ENCODE data around the gene PIK3CB.

The PIK3CB gene

GRCh38 chr3:138646513-138646912 lies 188.2 kb downstream of the PIK3CB start:
- H3K36me3 ChIP-seq = peaks cover 21 to 54% (median 30%) of the 10 kb centered on the region in 11 experiments
- H3K9me3 ChIP-seq (replicated peaks in 1 of 11) = peaks cover 60 to 76% (median 70%) of the 10 kb centered on the region in 11 experiments
- H3K27ac ChIP-seq = no peak overlapping the region
- no peak overlapping the region for H3K9ac ChIP-seq
- no peaks in the 10 kb centered on the region for H3K27me3 ChIP-seq
- TF ChIP-seq Cebpa-rat (IDR thresholded peaks at IDR 0.05) = no peak
- no peak overlapping the region for H3K4me3 ChIP-seq
- H3K4me1 ChIP-seq = no peaks in the 10 kb centered on the region
- no peaks in the 10 kb centered on the region for H4K20me1 ChIP-seq
- no peak overlapping the region for H3K4me2 ChIP-seq

- no peak for TF ChIP-seq Cebpa-rat (IDR thresholded peaks at IDR 0.05)
- Histone ChIP-seq H4K20me1 (no peaks in the 10 kb centered on the region), H3K9ac (no peak overlapping the region), H3K4me2 (no peak overlapping the region), H3K4me3 (no peak overlapping the region), H3K36me3 (peaks cover 19 to 50% (median 25%) of the 10 kb centered on the region in 11 experiments), H3K27ac (no peak overlapping the region), H3K27me3 (no peaks in the 10 kb centered on the region), H3K4me1 (no peaks in the 10 kb centered on the region), H3K9me3 (replicated peaks in 1 of 11) (peaks cover 60 to 76% (median 70%) of the 10 kb centered on the region in 11 experiments)
Measured at GRCh38 chr3:138646008-138646407, 188.7 kb downstream of the PIK3CB start.

GRCh38 chr3:138642927-138643253 lies 191.8 kb downstream of the PIK3CB start:
- no peak for TF ChIP-seq Cebpa-rat (IDR thresholded peaks at IDR 0.05)
- Histone ChIP-seq H3K9ac (no peak overlapping the region), H3K36me3 (peaks cover 0 to 26% (median 0%) of the 10 kb centered on the region in 11 experiments; a peak in 7 of 22 replicates), H3K27me3 (no peaks in the 10 kb centered on the region), H4K20me1 (no peaks in the 10 kb centered on the region), H3K4me3 (no peak overlapping the region), H3K4me2 (no peak overlapping the region), H3K4me1 (no peaks in the 10 kb centered on the region), H3K9me3 (replicated peaks in 1 of 11) (peaks cover 40 to 54% (median 50%) of the 10 kb centered on the region in 11 experiments), H3K27ac (no peak overlapping the region)

GRCh38 chr3:138642226-138642926 lies 192.4 kb downstream of the PIK3CB start:
- no peaks in the 10 kb centered on the region for H3K4me1 ChIP-seq
- no peak overlapping the region for H3K4me2 ChIP-seq
- no peak overlapping the region for H3K4me3 ChIP-seq
- no peaks in the 10 kb centered on the region for H4K20me1 ChIP-seq
- no peak for TF ChIP-seq Cebpa-rat (IDR thresholded peaks at IDR 0.05)
- H3K27me3 ChIP-seq = no peaks in the 10 kb centered on the region
- peaks cover 0 to 26% (median 0%) of the 10 kb centered on the region in 11 experiments; a peak in 7 of 22 replicates for H3K36me3 ChIP-seq
- no peak overlapping the region for H3K27ac ChIP-seq
- H3K9ac ChIP-seq = no peak overlapping the region
- H3K9me3 ChIP-seq (replicated peaks in 1 of 11) = peaks cover 37 to 51% (median 47%) of the 10 kb centered on the region in 11 experiments

- H3K4me3 ChIP-seq = no peak overlapping the region
- no peaks in the 10 kb centered on the region for H3K27me3 ChIP-seq
- no peak overlapping the region for H3K9ac ChIP-seq
- H4K20me1 ChIP-seq = no peaks in the 10 kb centered on the region
- no peaks in the 10 kb centered on the region for H3K4me1 ChIP-seq
- no peak overlapping the region for H3K27ac ChIP-seq
- peaks cover 23 to 32% (median 28%) of the 10 kb centered on the region in 11 experiments for H3K9me3 ChIP-seq (replicated peaks in 1 of 11)
- TF ChIP-seq Cebpa-rat (IDR thresholded peaks at IDR 0.05) = no peak
- no peak overlapping the region for H3K4me2 ChIP-seq
- peaks cover 0 to 33% (median 4%) of the 10 kb centered on the region in 11 experiments; a peak in 10 of 22 replicates for H3K36me3 ChIP-seq
Measured at GRCh38 chr3:138640537-138640936, 194.2 kb downstream of the PIK3CB start.

- H3K4me2 ChIP-seq = no peak overlapping the region
- H3K4me3 ChIP-seq = no peak overlapping the region
- H4K20me1 ChIP-seq = no peaks in the 10 kb centered on the region
- no peaks in the 10 kb centered on the region for H3K4me1 ChIP-seq
- H3K27ac ChIP-seq = no peak overlapping the region
- H3K9ac ChIP-seq = no peak overlapping the region
- peaks cover 11 to 14% (median 13%) of the 10 kb centered on the region in 11 experiments for H3K9me3 ChIP-seq (replicated peaks in 1 of 11)
- TF ChIP-seq Cebpa-rat (IDR thresholded peaks at IDR 0.05) = no peak
- H3K27me3 ChIP-seq = no peaks in the 10 kb centered on the region
- peaks cover 0 to 42% (median 18%) of the 10 kb centered on the region in 11 experiments; a peak in 18 of 22 replicates for H3K36me3 ChIP-seq
Measured at GRCh38 chr3:138638641-138639040, 196.1 kb downstream of the PIK3CB start.

GRCh38 chr3:138629526-138629925 lies 205.2 kb downstream of the PIK3CB start:
- peaks cover 9 to 99% (median 78%) of the 10 kb centered on the region in 11 experiments for H3K36me3 ChIP-seq

GRCh38 chr3:138625707-138626365 lies 208.9 kb downstream of the PIK3CB start:
- no peak overlapping the region for H3K4me3 ChIP-seq
- no peaks in the 10 kb centered on the region for H4K20me1 ChIP-seq
- H3K27ac ChIP-seq = no peak overlapping the region
- no peaks in the 10 kb centered on the region for H3K4me1 ChIP-seq
- no peaks in the 10 kb centered on the region for H3K9me3 ChIP-seq (replicated peaks in 1 of 11)
- H3K27me3 ChIP-seq = no peaks in the 10 kb centered on the region
- no peak overlapping the region for H3K9ac ChIP-seq
- no peak for TF ChIP-seq Cebpa-rat (IDR thresholded peaks at IDR 0.05)
- H3K4me2 ChIP-seq = no peak overlapping the region
- peaks cover 9 to 90% (median 61%) of the 10 kb centered on the region in 11 experiments; a peak in 21 of 22 replicates for H3K36me3 ChIP-seq

More at GRCh38 chr3:138629526-138629925, 205.2 kb downstream of the PIK3CB start:
- no peak overlapping the region for H3K9ac ChIP-seq
- H3K27me3 ChIP-seq = no peaks in the 10 kb centered on the region
- H3K4me1 ChIP-seq = no peaks in the 10 kb centered on the region
- no peaks in the 10 kb centered on the region for H4K20me1 ChIP-seq
- no peak overlapping the region for H3K27ac ChIP-seq
- no peak for TF ChIP-seq Cebpa-rat (IDR thresholded peaks at IDR 0.05)
- H3K4me2 ChIP-seq = no peak overlapping the region
- H3K4me3 ChIP-seq = no peak overlapping the region
- H3K9me3 ChIP-seq (replicated peaks in 1 of 11) = no peaks in the 10 kb centered on the region

- Histone ChIP-seq H3K4me2 (no peak overlapping the region), H3K27me3 (no peaks in the 10 kb centered on the region), H4K20me1 (peaks cover 0 to 5% (median 0%) of the 10 kb centered on the region in 11 experiments; a peak in 1 of 22 replicates), H3K4me1 (no peaks in the 10 kb centered on the region), H3K9ac (no peak overlapping the region), H3K27ac (no peak overlapping the region), H3K9me3 (replicated peaks in 1 of 11) (no peaks in the 10 kb centered on the region), H3K36me3 (peaks cover 1 to 77% (median 48%) of the 10 kb centered on the region in 11 experiments; a peak in 21 of 22 replicates), H3K4me3 (no peak overlapping the region)
- TF ChIP-seq Cebpa-rat (IDR thresholded peaks at IDR 0.05) = no peak
Measured at GRCh38 chr3:138624518-138624917, 210.2 kb downstream of the PIK3CB start.
